IMR-90 (cell line): ENCODE data around the gene TRPV3. TPM values are rescaled to one million over a fixed set of nuclear protein-coding genes. Genes with fewer than 3 reads are reported as not detected.

Source experiments
- ATAC-seq: fragments of 200-7000 bp; cut with Tn5 transposase; 2 replicates; pipeline ENCODE4 v1.9.1; 2020; ENCODE audit warnings: low read depth, mild to moderate bottlenecking, moderate library complexity
- BruUV-seq: library from RNA; stranded (reverse); fragments of 400-500 nt; replicated peaks from 2 replicates; lab custom pipeline; 2021; lab: Mats Ljungman, UMichigan
- CTCF ChIA-PET: fragments of 300-600 bp; formaldehyde crosslinking; extraction: SDS; loops from one replicate; lab custom pipeline; 2021; ENCODE audit warnings: antibody characterized with exemption; lab: Yijun Ruan, JAX
- POLR2A ChIA-PET: fragments of 300-600 bp; sonication (Branson Sonifier 250); formaldehyde crosslinking; loops from one replicate; lab custom pipeline; 2022; ENCODE audit warnings: antibody characterized with exemption; ENCODE audit not compliant: unreplicated experiment; lab: Charles Lee
- DNase-seq: peaks from one replicate; pipeline ENCODE4 v3.0.0; 2013
- H2AFZ ChIP-seq: replicated peaks from 2 replicates; pipeline ENCODE3; 2013; ENCODE audit warnings: low read length, mild to moderate bottlenecking; ENCODE audit not compliant: poor library complexity
- H2AK5ac ChIP-seq: 2 replicates; pipeline ENCODE4 v1.6.1; 2013; ENCODE audit warnings: low read depth, low read length, inconsistent platforms
- H2AK9ac ChIP-seq: replicated peaks from 2 replicates; pipeline ENCODE3; 2013; ENCODE audit warnings: mild to moderate bottlenecking, low read depth, low read length, moderate library complexity; ENCODE audit not compliant: poor library complexity
- H2BK120ac ChIP-seq: 2 replicates; pipeline ENCODE4 v1.6.1; 2013; ENCODE audit warnings: low read depth, low read length, inconsistent platforms
- H2BK15ac ChIP-seq: 3 replicates; pipeline ENCODE4 v1.6.1; 2013; ENCODE audit warnings: low read depth, low read length, inconsistent platforms
- H2BK20ac ChIP-seq: 2 replicates; pipeline ENCODE4 v1.6.1; 2013; ENCODE audit warnings: low read depth, mild to moderate bottlenecking, inconsistent platforms, low read length, moderate library complexity
- H2BK5ac ChIP-seq: 2 replicates; pipeline ENCODE4 v1.6.1; 2013; ENCODE audit warnings: mild to moderate bottlenecking, low read depth, low read length, inconsistent platforms; ENCODE audit not compliant: poor library complexity, severe bottlenecking
- H3K14ac ChIP-seq: replicated peaks from 2 replicates; pipeline ENCODE4 v1.6.1; 2013; ENCODE audit warnings: low read depth, low read length, inconsistent platforms
- H3K18ac ChIP-seq: 2 replicates; pipeline ENCODE4 v1.6.1; 2013; ENCODE audit warnings: low read depth, low read length, control low read depth
- H3K23ac ChIP-seq: 2 replicates; pipeline ENCODE4 v1.6.1; 2013; ENCODE audit warnings: low read depth, low read length, inconsistent platforms
- H3K27ac ChIP-seq: 2 replicates; pipeline ENCODE4 v1.5.1; 2013; ENCODE audit warnings: mild to moderate bottlenecking, control low read depth, low read length; ENCODE audit not compliant: insufficient read depth
- H3K27me3 ChIP-seq: 2 replicates; pipeline ENCODE4 v1.6.1; 2013; ENCODE audit warnings: low read length; ENCODE audit not compliant: control insufficient read depth, insufficient read depth
- H3K36me3 ChIP-seq: 2 replicates; pipeline ENCODE4 v1.6.1; 2013; ENCODE audit warnings: low read length, mixed read lengths; ENCODE audit not compliant: control insufficient read depth, insufficient read depth
- H3K4ac ChIP-seq: 2 replicates; pipeline ENCODE4 v1.6.1; 2013; ENCODE audit warnings: low read depth, low read length, inconsistent platforms
- H3K4me1 ChIP-seq: 2 replicates; pipeline ENCODE4 v1.6.1; 2013; ENCODE audit warnings: low read length, mixed read lengths; ENCODE audit not compliant: control insufficient read depth, insufficient read depth
- H3K4me2 ChIP-seq: 2 replicates; pipeline ENCODE4 v1.6.1; 2013; ENCODE audit warnings: low read depth, mild to moderate bottlenecking, control low read depth, low read length, moderate library complexity
- H3K4me3 ChIP-seq: 2 replicates; pipeline ENCODE4 v1.5.1; 2013; ENCODE audit warnings: low read depth, mild to moderate bottlenecking, control low read depth, low read length, moderate library complexity; ENCODE audit not compliant: insufficient read depth
- H3K56ac ChIP-seq: 2 replicates; pipeline ENCODE4 v1.6.1; 2013; ENCODE audit warnings: low read length, inconsistent platforms; ENCODE audit not compliant: insufficient read depth; ENCODE audit errors: extremely low read depth
- H3K79me1 ChIP-seq, 2 experiments: 2 replicates each; pipeline ENCODE4 v1.6.1; 2013; ENCODE audit warnings: low read length in 2 of 2, inconsistent platforms in 1 of 2, low read depth in 1 of 2
- H3K9ac ChIP-seq: 2 replicates; pipeline ENCODE4 v1.6.1; 2013; ENCODE audit warnings: low read depth, low read length, control low read depth
- H3K9me1 ChIP-seq: 2 replicates; pipeline ENCODE4 v1.6.1; 2013; ENCODE audit warnings: low read length, inconsistent platforms; ENCODE audit not compliant: insufficient read depth
- H3K9me3 ChIP-seq: 2 replicates; pipeline ENCODE4 v1.6.1; 2013; ENCODE audit warnings: low read length; ENCODE audit not compliant: control insufficient read depth, insufficient read depth
- H4K20me1 ChIP-seq: 2 replicates; pipeline ENCODE4 v1.6.1; 2013; ENCODE audit warnings: low read length, inconsistent platforms; ENCODE audit not compliant: insufficient read depth
- H4K5ac ChIP-seq: 2 replicates; pipeline ENCODE4 v1.6.1; 2013; ENCODE audit warnings: mild to moderate bottlenecking, low read depth, low read length, control low read depth
- H4K8ac ChIP-seq, 2 experiments: 2 replicates each; pipeline ENCODE4 v1.6.1; 2013; ENCODE audit warnings: low read depth in 2 of 2, low read length in 2 of 2, control low read depth in 1 of 2, inconsistent platforms in 1 of 2
- H4K91ac ChIP-seq: 2 replicates; pipeline ENCODE4 v1.6.1; 2013; ENCODE audit warnings: low read depth, low read length, inconsistent platforms; ENCODE audit not compliant: insufficient read depth
- CEBPB ChIP-seq: IDR thresholded peaks from 2 replicates; pipeline ENCODE4 v1.6.1; 2012; ENCODE audit warnings: low read depth, low read length, improper control_type of control experiment
- WGBS, 2 experiments: methylation state at CpG; one replicate each; pipeline versions ENCODE4 v1.1.5 to v1.1.7; 2013; ENCODE audit warnings: missing lambda C conversion rate in 2 of 2; ENCODE audit not compliant: insufficient read length in 1 of 2; ENCODE audit errors: extremely low coverage in 2 of 2; 5-methylcytosine and 5-hydroxymethylcytosine counted together
- dilution Hi-C: fragments of 300-500 bp; cut with HindIII; formaldehyde crosslinking; loops from one replicate; pipeline ENCODE4 v1.14.3; 2018; ENCODE audit warnings: low sequenced_read_pairs; ENCODE audit not compliant: unreplicated experiment
- in situ Hi-C: fragments of 300-500 bp; cut with MboI; formaldehyde crosslinking; loops from 3 replicates; pipeline ENCODE4 v1.14.3; 2019; ENCODE audit warnings: low sequenced_read_pairs, inconsistent platforms, mixed read lengths
- intact Hi-C: fragments of 100-400 bp; cut with micrococcal nuclease; formaldehyde crosslinking; loops from 2 replicates; pipeline ENCODE4 v1.10.0; 2022
- polyA plus RNA-seq, 3 experiments: library from polyadenylated mRNA; depleted of rRNA; stranded (reverse); fragments of >200 nt; gene quantifications; 2 replicates each; pipeline ENCODE4 v1.2.3, GENCODE V29; 2012; ENCODE audit warnings: low replicate concordance in 1 of 3
- total RNA-seq: library from RNA; depleted of rRNA; stranded (reverse); fragments of >200 nt; gene quantifications from 2 replicates; pipeline ENCODE4 v1.2.3, GENCODE V29; 2012

The TRPV3 gene
- total and polyA plus RNA-seq, 2 of the 4 experiments (the other 2 are of a cell fraction) = 0.18 to 0.26 TPM

GRCh38 chr17:3526491-3526890 is 31.1 kb downstream of the TRPV3 start:
- Histone ChIP-seq H2AK9ac (no peak overlapping the region), H3K14ac (no peak overlapping the region), H2BK120ac (no peak overlapping the region), H2BK15ac (no peak overlapping the region), H3K79me1 (no peaks in the 10 kb centered on the region), H2BK20ac (no peak overlapping the region), H3K4me2 (no peak overlapping the region), H3K56ac (no peak overlapping the region), H2AFZ (peak overlapping the region; percentile 17), H3K9ac (no peak overlapping the region), H3K9me1 (no peaks in the 10 kb centered on the region), H3K4me3 (no peak overlapping the region), H3K4ac (no peak overlapping the region), H4K91ac (no peak overlapping the region), H2AK5ac (no peak overlapping the region), H3K4me1 (no peaks in the 10 kb centered on the region), H4K20me1 (no peaks in the 10 kb centered on the region), H4K5ac (no peak overlapping the region), H4K8ac (no peak overlapping the region), H3K9me3 (no peaks in the 10 kb centered on the region), H3K36me3 (no peaks in the 10 kb centered on the region), H3K27me3 (no peaks in the 10 kb centered on the region), H3K27ac (no peak overlapping the region), H2BK5ac (no peak overlapping the region), H3K23ac (no peak overlapping the region), H3K18ac (no peak overlapping the region)
- ATAC-seq (no peak), DNase-seq (no peak)
- intact Hi-C loops = no loop called here
- BruUV-seq = no TSS peak
- POLR2A ChIA-PET = no interaction called here
- WGBS, 2 experiments = 69% methylated on average over 5 of the region's 12 CpGs; no CpG with 5 or more reads in 1 of the 2 experiments
- in situ Hi-C loops = no loop called here
- no peak for TF ChIP-seq CEBPB
- CTCF ChIA-PET = no interaction called here
- dilution Hi-C loops = no loop called here
